Dedifferentiated amniotic fluid mesenchymal stem cell (primary cell): Measurements from ENCODE around the gene CCR6.

Experiments used
- DNase-seq: peaks from one replicate; pipeline ENCODE4 v3.0.0-alpha.2; 2016; ENCODE audit errors: extremely low spot score

Gene CCR6

GRCh38 chr6:167119670-167120582, 3.0 kb upstream of the CCR6 start:
- no peak for DNase-seq

GRCh38 chr6:167120583-167120903, 2.4 kb upstream of the CCR6 start:
- no peak for DNase-seq

GRCh38 chr6:167121335-167121841, 1.5 kb upstream of the CCR6 start:
- DNase-seq: no peak

GRCh38 chr6:167122041-167122826, 662 bp upstream of the CCR6 start:
- DNase-seq: no peak

- DNase-seq: no peak
These were observed 1.9 kb downstream of the CCR6 start for GRCh38 chr6:167124753-167125152.

DNA sequence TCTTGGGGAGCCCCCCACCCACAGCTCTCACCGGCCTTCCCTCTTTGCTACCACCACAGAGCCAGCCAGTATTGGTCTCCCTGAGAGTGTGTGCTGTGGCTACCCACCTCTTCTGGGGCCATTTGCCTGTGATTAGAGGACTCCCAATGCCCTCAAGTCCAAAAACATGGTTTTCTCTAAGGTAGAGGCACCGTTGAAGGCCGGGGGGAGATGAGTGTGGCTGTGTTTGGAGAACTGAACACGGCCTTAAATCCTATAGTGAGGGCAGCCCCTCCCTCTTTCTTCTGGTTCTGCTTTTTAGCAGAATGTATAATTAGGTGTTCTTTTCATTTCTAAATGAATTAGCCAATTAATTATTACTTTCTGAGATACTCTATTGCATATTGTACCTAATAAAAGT, 2.5 kb downstream of the CCR6 start:
- DNase-seq: no peak

DNA sequence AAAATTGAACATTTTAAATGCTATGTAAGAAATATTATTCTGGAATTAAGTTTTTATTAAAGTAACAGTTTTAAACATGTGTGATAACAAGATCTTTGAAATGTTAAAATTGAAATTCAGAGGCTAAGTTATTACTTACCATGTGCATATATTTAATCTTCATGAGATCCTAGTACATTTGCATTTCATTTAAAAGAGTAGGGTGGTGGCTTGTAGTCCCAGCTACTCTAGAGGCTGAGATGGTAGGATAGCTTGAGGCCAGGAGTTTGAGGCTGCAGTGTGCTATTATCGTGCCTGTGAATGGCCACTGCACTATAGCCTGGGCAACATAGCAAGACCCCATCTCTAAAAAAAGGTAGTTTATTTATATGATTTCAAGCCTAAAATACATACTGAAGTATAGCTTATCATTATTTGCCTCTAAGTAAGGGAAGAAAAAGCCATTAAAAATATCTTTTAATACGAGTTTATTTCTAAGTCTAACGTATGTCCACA, 3.0 kb downstream of the CCR6 start:
- DNase-seq: no peak

- DNase-seq: no peak
These were observed 5.1 kb downstream of the CCR6 start for GRCh38 chr6:167127785-167128531.

DNA sequence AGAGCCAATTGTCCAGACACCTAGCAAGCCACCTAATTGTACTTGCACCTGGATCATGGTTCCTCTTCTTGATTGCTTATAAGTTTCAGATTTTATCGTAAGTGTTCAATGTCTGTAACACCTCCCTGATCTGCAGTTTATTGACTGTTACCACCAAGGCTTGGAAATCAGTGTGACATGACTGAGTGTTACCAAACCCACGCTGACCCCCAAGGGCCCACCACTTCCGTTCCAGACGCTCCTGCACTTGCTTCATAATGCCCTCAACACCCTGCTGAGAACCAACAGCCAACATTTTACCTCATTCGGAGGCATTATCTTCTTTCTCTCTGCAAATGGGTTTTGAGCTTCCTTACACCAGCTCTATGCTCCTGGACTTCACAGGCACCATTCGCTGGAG, 6.3 kb downstream of the CCR6 start:
- DNase-seq: no peak

GRCh38 chr6:167129562-167129961, 6.7 kb downstream of the CCR6 start:
- DNase-seq: no peak

DNA sequence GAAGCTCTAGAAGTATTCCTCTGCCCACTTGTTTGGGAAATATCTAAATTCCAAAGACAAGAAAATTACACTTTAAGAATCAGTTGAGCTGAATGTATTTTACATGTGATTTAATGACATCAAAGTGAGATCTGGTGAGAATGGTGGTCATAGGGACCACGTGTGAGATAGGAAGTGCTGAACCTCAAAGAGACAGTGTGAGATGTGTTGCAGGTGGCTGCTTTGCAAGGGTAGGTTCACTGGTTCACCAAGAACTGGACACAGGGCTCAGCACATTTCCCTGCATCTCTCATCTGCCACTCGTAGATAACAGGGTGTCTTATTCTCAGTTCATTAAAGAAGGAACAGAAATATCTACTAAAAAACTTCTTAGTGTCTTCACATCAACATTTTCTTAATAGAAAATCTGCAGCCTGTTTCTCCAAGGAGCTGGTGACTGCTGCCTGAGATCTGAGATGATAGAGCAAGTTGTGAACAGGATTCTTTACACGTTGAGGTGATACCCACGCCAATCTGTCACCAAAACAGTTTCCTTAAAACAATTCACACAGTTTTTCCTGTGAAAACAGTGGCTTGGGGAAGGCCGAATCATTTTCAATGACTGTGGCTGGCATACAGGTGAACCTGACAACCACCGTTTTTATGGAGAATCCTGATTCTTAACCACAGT, 7.2 kb downstream of the CCR6 start:
- DNase-seq: no peak

GRCh38 chr6:167130712-167131684, 8.1 kb downstream of the CCR6 start:
- no peak for DNase-seq

DNA sequence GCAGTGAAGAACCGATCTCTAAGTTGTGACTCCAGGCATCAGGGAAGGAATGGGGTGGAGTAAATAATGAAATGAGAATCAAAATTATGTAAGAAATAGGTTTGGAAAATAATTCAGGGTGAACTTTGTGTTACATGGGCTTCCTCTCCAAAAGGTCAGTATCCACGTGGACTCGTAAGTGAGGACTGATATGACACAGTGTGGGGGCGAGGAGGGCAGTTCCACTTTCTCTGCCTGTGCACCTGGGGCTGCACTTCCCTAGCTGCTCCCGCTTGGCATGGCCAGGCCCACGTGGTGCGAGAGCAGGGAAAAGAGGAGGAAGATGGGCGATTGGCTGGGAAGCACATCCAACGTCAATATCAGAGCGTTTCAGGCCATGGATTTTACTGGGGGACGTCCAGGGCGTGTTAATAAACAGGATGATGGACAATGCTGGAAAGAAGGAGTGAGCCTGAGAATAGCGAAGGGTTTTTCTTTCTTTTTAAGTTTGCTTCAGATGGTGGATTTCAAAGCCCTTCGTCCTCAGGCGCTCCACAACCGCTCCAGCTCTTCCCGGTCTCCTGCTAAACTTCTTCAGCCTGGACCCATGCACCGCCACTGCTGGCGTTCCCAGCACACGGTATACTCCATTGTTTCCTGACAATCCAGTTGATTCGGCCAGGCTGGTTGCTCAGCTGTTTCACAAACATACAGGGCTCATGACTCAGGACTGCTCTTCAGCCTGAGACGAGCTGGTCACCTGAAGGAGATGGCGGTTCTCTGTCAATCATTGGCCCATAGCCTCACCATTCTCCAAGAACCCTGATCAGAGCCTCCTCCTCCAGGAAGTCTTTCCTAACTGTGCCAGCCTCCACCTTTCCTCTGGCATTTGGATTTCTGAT, 11.8 kb downstream of the CCR6 start:
- no peak for DNase-seq

- DNase-seq: no peak
These were observed 13.5 kb downstream of the CCR6 start for GRCh38 chr6:167136376-167136775.

- no peak for DNase-seq
These were observed 14.2 kb downstream of the CCR6 start for GRCh38 chr6:167137081-167137480.

DNA sequence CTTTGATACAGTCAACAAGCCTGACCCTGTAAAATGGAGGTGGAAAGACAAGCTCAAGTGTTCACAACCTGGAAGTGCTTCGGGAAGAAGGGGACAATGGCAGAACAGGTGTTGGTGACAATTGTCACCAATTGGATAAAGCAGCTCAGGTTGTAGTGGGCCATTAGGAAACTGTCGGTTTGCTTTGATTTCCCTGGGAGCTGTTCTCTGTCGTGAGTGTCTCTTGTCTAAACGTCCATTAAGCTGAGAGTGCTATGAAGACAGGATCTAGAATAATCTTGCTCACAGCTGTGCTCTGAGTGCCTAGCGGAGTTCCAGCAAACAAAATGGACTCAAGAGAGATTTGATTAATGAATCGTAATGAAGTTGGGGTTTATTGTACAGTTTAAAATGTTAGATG, 15.0 kb downstream of the CCR6 start:
- no peak for DNase-seq

GRCh38 chr6:167139761-167140160, 16.9 kb downstream of the CCR6 start:
- DNase-seq: no peak

DNA sequence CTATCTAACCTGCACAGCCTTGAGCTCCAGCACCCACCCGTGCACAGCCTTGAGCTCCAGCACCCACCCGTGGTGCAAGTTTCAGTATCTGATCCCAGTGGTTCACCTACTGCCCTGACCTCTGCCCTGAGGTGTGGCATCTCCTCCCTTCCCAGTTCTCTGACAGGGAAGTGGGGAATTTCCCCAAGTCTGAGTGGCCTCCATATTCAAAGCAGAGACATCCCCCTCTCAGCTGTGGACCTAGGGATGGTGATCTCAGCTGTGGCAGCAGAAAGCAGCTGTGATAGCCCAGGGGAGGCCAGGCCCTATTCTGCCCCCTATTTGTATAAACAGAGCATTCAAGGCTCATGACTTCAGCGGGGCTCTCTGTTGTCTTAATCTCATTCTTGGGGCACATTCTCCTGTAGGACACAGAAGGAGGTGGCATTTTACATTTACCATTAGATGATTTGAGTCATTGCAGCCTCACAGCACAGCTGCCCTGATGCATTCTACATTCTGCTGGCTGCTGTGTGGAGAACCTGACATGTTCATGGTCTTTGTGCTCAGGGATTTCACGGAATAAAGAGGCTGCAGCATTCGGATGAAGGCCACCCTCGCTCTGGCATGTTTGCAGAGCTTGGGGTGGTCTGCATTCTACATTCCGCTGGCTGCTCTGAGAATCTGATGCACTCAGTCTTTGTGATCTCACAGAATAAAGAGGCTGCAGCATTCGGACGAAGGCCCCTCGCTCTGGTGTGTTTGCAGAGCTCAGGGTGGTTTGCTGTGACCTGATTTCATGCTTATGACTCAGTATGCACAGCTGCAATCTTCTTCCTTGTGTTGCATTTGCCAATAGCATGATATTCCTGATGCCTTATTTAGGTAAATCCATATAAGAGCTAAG, 17.9 kb downstream of the CCR6 start:
- no peak for DNase-seq
